Endodermal cell (in vitro differentiated cells): Measurements from ENCODE around the gene SLC6A5. TPM values are rescaled to one million over a fixed set of nuclear protein-coding genes. Genes with fewer than 3 reads are reported as not detected.

Experiments
- DNase-seq: peaks from one replicate; pipeline ENCODE4 v3.0.0-alpha.2; 2017
- H3K27ac ChIP-seq: 2 replicates; pipeline ENCODE4 v1.5.1; 2013; ENCODE audit warnings: mild to moderate bottlenecking, low read depth, low read length, moderate library complexity
- H3K27me3 ChIP-seq: 2 replicates; pipeline ENCODE4 v1.6.1; 2013; ENCODE audit warnings: mild to moderate bottlenecking, low read length, moderate library complexity; ENCODE audit not compliant: insufficient read depth, control insufficient read depth, poor library complexity, severe bottlenecking
- H3K36me3 ChIP-seq: 2 replicates; pipeline ENCODE4 v1.7.0; 2013; ENCODE audit warnings: mild to moderate bottlenecking, low read length, moderate library complexity; ENCODE audit not compliant: control insufficient read depth, insufficient read depth
- H3K4me1 ChIP-seq: one replicate; pipeline ENCODE4 v1.7.0; 2013; ENCODE audit warnings: low read length; ENCODE audit not compliant: control insufficient read depth, insufficient read depth
- H3K4me3 ChIP-seq: 2 replicates; pipeline ENCODE4 v1.5.1; 2013; ENCODE audit warnings: mild to moderate bottlenecking, low read length, moderate library complexity
- H3K9ac ChIP-seq: 2 replicates; pipeline ENCODE4 v1.6.1; 2013; ENCODE audit warnings: mild to moderate bottlenecking, low read length, moderate library complexity; ENCODE audit not compliant: poor library complexity, severe bottlenecking; ENCODE audit errors: extremely low read depth
- H3K9me3 ChIP-seq: 2 replicates; pipeline ENCODE4 v1.6.1; 2013; ENCODE audit warnings: mild to moderate bottlenecking, low read length, moderate library complexity; ENCODE audit not compliant: control insufficient read depth
- H3K27ac Mint-ChIP-seq: 2 replicates; pipeline ENCODE4 v1.8.0; 2020; ENCODE audit warnings: mixed read lengths
- H3K27me3 Mint-ChIP-seq: 2 replicates; pipeline ENCODE4 v1.8.0; 2021; ENCODE audit warnings: mild to moderate bottlenecking, mixed read lengths; ENCODE audit not compliant: insufficient read depth
- H3K36me3 Mint-ChIP-seq: 2 replicates; pipeline ENCODE4 v1.8.0; 2020; ENCODE audit warnings: low read depth, mixed read lengths
- H3K4me1 Mint-ChIP-seq: 2 replicates; pipeline ENCODE4 v1.8.0; 2020; ENCODE audit warnings: mixed read lengths
- H3K4me3 Mint-ChIP-seq: 2 replicates; pipeline ENCODE4 v1.8.0; 2020; ENCODE audit warnings: mild to moderate bottlenecking, moderate library complexity, mixed read lengths
- H3K9me3 Mint-ChIP-seq: 2 replicates; pipeline ENCODE4 v1.8.0; 2020; ENCODE audit warnings: mild to moderate bottlenecking, mixed read lengths
- WGBS, 2 experiments: methylation state at CpG; one replicate each; pipeline versions ENCODE4 v1.1.5 to v1.1.7; 2013; ENCODE audit warnings: missing lambda C conversion rate in 2 of 2, mixed read lengths in 1 of 2; ENCODE audit not compliant: insufficient coverage in 1 of 2, insufficient read length in 1 of 2; 5-methylcytosine and 5-hydroxymethylcytosine counted together
- total RNA-seq, 2 donors: library from RNA; stranded (reverse); fragmentation: NEBNext Ultra II Directional in 1 of 2; extraction: Animal tissue kit (Norgen Biotek cat#: 25700) in 1 of 2; gene quantifications; 2 replicates in 1 of 2; 3 replicates in 1 of 2; pipeline ENCODE4 v1.2.1, GENCODE V29; 2021
- TF ChIP-seq, protein P1 (sequence below): fragments of 200-600 bp; sonication (generic); conservative IDR thresholded peaks from 2 replicates; pipeline ENCODE4 v1.5.0; 2021; ENCODE audit warnings: antibody characterized with exemption, mild to moderate bottlenecking

Gene SLC6A5
- total RNA-seq, 2 donors from 2014 or later: not detected

- Mint-ChIP-seq H3K27ac (no peak overlapping the region), H3K4me1 (no peaks in the 10 kb centered on the region), H3K27me3 (peaks cover 3% of the 10 kb centered on the region), H3K9me3 (peaks cover 8% of the 10 kb centered on the region), H3K36me3 (no peaks in the 10 kb centered on the region), H3K4me3 (no peak overlapping the region)
- DNase-seq: no peak
- no peaks in the 10 kb centered on the region for H3K27me3 ChIP-seq
- no peaks in the 10 kb centered on the region for H3K36me3 ChIP-seq
- peaks cover 12% of the 10 kb centered on the region for H3K9me3 ChIP-seq
- 86 to 89% methylated on average over 4 of the region's 4 CpGs for WGBS, 2 experiments
- TF ChIP-seq, protein P1, sequence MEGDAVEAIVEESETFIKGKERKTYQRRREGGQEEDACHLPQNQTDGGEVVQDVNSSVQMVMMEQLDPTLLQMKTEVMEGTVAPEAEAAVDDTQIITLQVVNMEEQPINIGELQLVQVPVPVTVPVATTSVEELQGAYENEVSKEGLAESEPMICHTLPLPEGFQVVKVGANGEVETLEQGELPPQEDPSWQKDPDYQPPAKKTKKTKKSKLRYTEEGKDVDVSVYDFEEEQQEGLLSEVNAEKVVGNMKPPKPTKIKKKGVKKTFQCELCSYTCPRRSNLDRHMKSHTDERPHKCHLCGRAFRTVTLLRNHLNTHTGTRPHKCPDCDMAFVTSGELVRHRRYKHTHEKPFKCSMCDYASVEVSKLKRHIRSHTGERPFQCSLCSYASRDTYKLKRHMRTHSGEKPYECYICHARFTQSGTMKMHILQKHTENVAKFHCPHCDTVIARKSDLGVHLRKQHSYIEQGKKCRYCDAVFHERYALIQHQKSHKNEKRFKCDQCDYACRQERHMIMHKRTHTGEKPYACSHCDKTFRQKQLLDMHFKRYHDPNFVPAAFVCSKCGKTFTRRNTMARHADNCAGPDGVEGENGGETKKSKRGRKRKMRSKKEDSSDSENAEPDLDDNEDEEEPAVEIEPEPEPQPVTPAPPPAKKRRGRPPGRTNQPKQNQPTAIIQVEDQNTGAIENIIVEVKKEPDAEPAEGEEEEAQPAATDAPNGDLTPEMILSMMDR: no peak
- no peak overlapping the region for H3K9ac ChIP-seq
- H3K27ac ChIP-seq: no peak overlapping the region
- no peaks in the 10 kb centered on the region for H3K4me1 ChIP-seq
- H3K4me3 ChIP-seq: peak overlapping the region; percentile 17
Observed at GRCh38 chr11:20584093-20584774, 15.2 kb upstream of the SLC6A5 start.

GRCh38 chr11:20589796-20590195, 9.6 kb upstream of the SLC6A5 start:
- Histone ChIP-seq H3K4me1 (no peaks in the 10 kb centered on the region), H3K9me3 (no peaks in the 10 kb centered on the region), H3K9ac (no peak overlapping the region), H3K36me3 (no peaks in the 10 kb centered on the region), H3K4me3 (no peak overlapping the region), H3K27ac (no peak overlapping the region), H3K27me3 (peaks cover 18% of the 10 kb centered on the region)
- Mint-ChIP-seq H3K4me1 (peaks cover 4% of the 10 kb centered on the region), H3K4me3 (no peak overlapping the region), H3K27ac (no peak overlapping the region), H3K36me3 (no peaks in the 10 kb centered on the region), H3K9me3 (peaks cover under 1% of the 10 kb centered on the region), H3K27me3 (peaks cover 21% of the 10 kb centered on the region)
- 83 to 100% methylated on average over 1 to 6 of the region's 6 CpGs for WGBS, 2 experiments
- no peak for DNase-seq
- TF ChIP-seq, protein P1: no peak

DNA sequence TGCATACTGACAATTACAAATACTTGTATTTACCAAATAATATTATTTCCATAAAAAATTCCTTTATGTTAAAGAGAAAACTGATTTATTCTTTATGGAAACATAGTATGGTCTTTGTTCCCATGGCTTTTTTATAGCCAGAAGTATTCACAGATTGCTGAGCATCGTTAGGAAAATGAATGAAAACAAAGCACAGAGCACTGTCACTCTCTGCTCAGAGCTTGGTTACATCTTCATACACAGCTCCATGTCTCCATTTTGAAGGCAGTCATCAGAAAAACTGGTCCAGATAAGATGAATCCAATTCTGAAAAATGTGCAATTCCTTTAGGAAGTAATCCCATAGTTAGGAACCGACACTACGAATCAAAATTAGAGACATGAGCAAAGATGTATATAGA, 9.0 kb upstream of the SLC6A5 start:
- Histone ChIP-seq H3K9me3 (no peaks in the 10 kb centered on the region), H3K36me3 (no peaks in the 10 kb centered on the region), H3K9ac (no peak overlapping the region), H3K27ac (no peak overlapping the region), H3K4me1 (no peaks in the 10 kb centered on the region), H3K27me3 (peaks cover 24% of the 10 kb centered on the region), H3K4me3 (no peak overlapping the region)
- no peaks in the 10 kb centered on the region for H3K9me3 Mint-ChIP-seq
- no peak overlapping the region for H3K27ac Mint-ChIP-seq
- 97 to 100% methylated on average over 1 to 3 of the region's 3 CpGs for whole genome bisulfite sequencing, 2 experiments
- H3K4me3 Mint-ChIP-seq: no peak overlapping the region
- TF ChIP-seq, protein P1: no peak
- no peak for DNase-seq
- peaks cover 27% of the 10 kb centered on the region for H3K27me3 Mint-ChIP-seq
- H3K36me3 Mint-ChIP-seq: no peaks in the 10 kb centered on the region
- H3K4me1 Mint-ChIP-seq: peaks cover 4% of the 10 kb centered on the region
